Endodermal cell (in vitro differentiated cells): Measurements from ENCODE around the gene OAS2. TPM values are rescaled to one million over a fixed set of nuclear protein-coding genes. Genes with fewer than 3 reads are reported as not detected.

Experiments
- DNase-seq: peaks from one replicate; pipeline ENCODE4 v3.0.0-alpha.2; 2017
- H3K27ac ChIP-seq: 2 replicates; pipeline ENCODE4 v1.5.1; 2013; ENCODE audit warnings: mild to moderate bottlenecking, low read depth, low read length, moderate library complexity
- H3K27me3 ChIP-seq: 2 replicates; pipeline ENCODE4 v1.6.1; 2013; ENCODE audit warnings: mild to moderate bottlenecking, low read length, moderate library complexity; ENCODE audit not compliant: insufficient read depth, control insufficient read depth, poor library complexity, severe bottlenecking
- H3K36me3 ChIP-seq: 2 replicates; pipeline ENCODE4 v1.7.0; 2013; ENCODE audit warnings: mild to moderate bottlenecking, low read length, moderate library complexity; ENCODE audit not compliant: control insufficient read depth, insufficient read depth
- H3K4me1 ChIP-seq: one replicate; pipeline ENCODE4 v1.7.0; 2013; ENCODE audit warnings: low read length; ENCODE audit not compliant: control insufficient read depth, insufficient read depth
- H3K4me3 ChIP-seq: 2 replicates; pipeline ENCODE4 v1.5.1; 2013; ENCODE audit warnings: mild to moderate bottlenecking, low read length, moderate library complexity
- H3K9ac ChIP-seq: 2 replicates; pipeline ENCODE4 v1.6.1; 2013; ENCODE audit warnings: mild to moderate bottlenecking, low read length, moderate library complexity; ENCODE audit not compliant: poor library complexity, severe bottlenecking; ENCODE audit errors: extremely low read depth
- H3K9me3 ChIP-seq: 2 replicates; pipeline ENCODE4 v1.6.1; 2013; ENCODE audit warnings: mild to moderate bottlenecking, low read length, moderate library complexity; ENCODE audit not compliant: control insufficient read depth
- H3K27ac Mint-ChIP-seq: 2 replicates; pipeline ENCODE4 v1.8.0; 2020; ENCODE audit warnings: mixed read lengths
- H3K27me3 Mint-ChIP-seq: 2 replicates; pipeline ENCODE4 v1.8.0; 2021; ENCODE audit warnings: mild to moderate bottlenecking, mixed read lengths; ENCODE audit not compliant: insufficient read depth
- H3K36me3 Mint-ChIP-seq: 2 replicates; pipeline ENCODE4 v1.8.0; 2020; ENCODE audit warnings: low read depth, mixed read lengths
- H3K4me1 Mint-ChIP-seq: 2 replicates; pipeline ENCODE4 v1.8.0; 2020; ENCODE audit warnings: mixed read lengths
- H3K4me3 Mint-ChIP-seq: 2 replicates; pipeline ENCODE4 v1.8.0; 2020; ENCODE audit warnings: mild to moderate bottlenecking, moderate library complexity, mixed read lengths
- H3K9me3 Mint-ChIP-seq: 2 replicates; pipeline ENCODE4 v1.8.0; 2020; ENCODE audit warnings: mild to moderate bottlenecking, mixed read lengths
- CTCF ChIP-seq: fragments of 200-600 bp; sonication (generic); conservative IDR thresholded peaks from 2 replicates; pipeline ENCODE4 v1.5.0; 2021; ENCODE audit warnings: antibody characterized with exemption, mild to moderate bottlenecking
- WGBS, 2 experiments: methylation state at CpG; one replicate each; pipeline versions ENCODE4 v1.1.5 to v1.1.7; 2013; ENCODE audit warnings: missing lambda C conversion rate in 2 of 2, mixed read lengths in 1 of 2; ENCODE audit not compliant: insufficient coverage in 1 of 2, insufficient read length in 1 of 2; 5-methylcytosine and 5-hydroxymethylcytosine counted together
- total RNA-seq, 2 donors: library from RNA; stranded (reverse); fragmentation: NEBNext Ultra II Directional in 1 of 2; extraction: Animal tissue kit (Norgen Biotek cat#: 25700) in 1 of 2; gene quantifications; 2 replicates in 1 of 2; 3 replicates in 1 of 2; pipeline ENCODE4 v1.2.1, GENCODE V29; 2021

Gene OAS2
- total RNA-seq, 2 donors from 2014 or later: not detected

GRCh38 chr12:112973818-112974231 lies 4.5 kb upstream of the OAS2 start:
- H3K4me1 ChIP-seq: no peaks in the 10 kb centered on the region
- no peaks in the 10 kb centered on the region for H3K9me3 Mint-ChIP-seq
- TF ChIP-seq CTCF: no peak
- H3K36me3 ChIP-seq: no peaks in the 10 kb centered on the region
- no peak overlapping the region for H3K4me3 Mint-ChIP-seq
- no peak for DNase-seq
- no peak overlapping the region for H3K27ac Mint-ChIP-seq
- H3K4me1 Mint-ChIP-seq: no peaks in the 10 kb centered on the region
- H3K9me3 ChIP-seq: no peaks in the 10 kb centered on the region
- H3K36me3 Mint-ChIP-seq: no peaks in the 10 kb centered on the region
- H3K27me3 Mint-ChIP-seq: peaks cover 3% of the 10 kb centered on the region
- H3K9ac ChIP-seq: no peak overlapping the region
- no peak overlapping the region for H3K27ac ChIP-seq
- no peaks in the 10 kb centered on the region for H3K27me3 ChIP-seq
- H3K4me3 ChIP-seq: no peak overlapping the region
- WGBS, 2 experiments: 70 to 80% methylated on average over 5 of the region's 5 CpGs

DNA sequence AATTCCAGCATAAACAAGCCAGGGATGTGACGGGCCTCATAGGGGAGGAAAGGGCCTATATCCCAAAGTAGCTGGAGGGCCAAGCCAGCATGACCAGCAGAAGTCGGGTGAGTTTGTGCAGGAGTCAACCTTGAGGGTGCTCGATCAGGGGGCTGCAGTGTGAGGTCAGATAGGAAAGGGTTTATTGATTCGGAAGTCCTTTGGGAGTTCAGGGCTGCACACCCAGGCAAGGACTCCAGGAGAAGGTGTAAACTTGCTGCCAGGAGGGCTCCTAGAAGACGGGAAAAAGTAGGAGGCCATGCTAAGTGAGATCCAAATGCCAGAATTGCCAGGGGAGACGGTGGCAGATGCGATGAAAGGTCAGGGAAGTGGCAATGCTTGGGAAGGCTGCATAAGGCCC lies 3.4 kb upstream of the OAS2 start:
- Histone ChIP-seq H3K4me1 (no peaks in the 10 kb centered on the region), H3K9ac (no peak overlapping the region), H3K27me3 (no peaks in the 10 kb centered on the region), H3K9me3 (no peaks in the 10 kb centered on the region), H3K27ac (no peak overlapping the region), H3K36me3 (no peaks in the 10 kb centered on the region), H3K4me3 (no peak overlapping the region)
- Mint-ChIP-seq H3K4me1 (no peaks in the 10 kb centered on the region), H3K9me3 (no peaks in the 10 kb centered on the region), H3K27ac (no peak overlapping the region), H3K36me3 (no peaks in the 10 kb centered on the region), H3K4me3 (no peak overlapping the region), H3K27me3 (peaks cover 3% of the 10 kb centered on the region)
- no peak for TF ChIP-seq CTCF
- WGBS, 2 experiments: 93 to 98% methylated on average over 7 of the region's 7 CpGs
- no peak for DNase-seq

DNA sequence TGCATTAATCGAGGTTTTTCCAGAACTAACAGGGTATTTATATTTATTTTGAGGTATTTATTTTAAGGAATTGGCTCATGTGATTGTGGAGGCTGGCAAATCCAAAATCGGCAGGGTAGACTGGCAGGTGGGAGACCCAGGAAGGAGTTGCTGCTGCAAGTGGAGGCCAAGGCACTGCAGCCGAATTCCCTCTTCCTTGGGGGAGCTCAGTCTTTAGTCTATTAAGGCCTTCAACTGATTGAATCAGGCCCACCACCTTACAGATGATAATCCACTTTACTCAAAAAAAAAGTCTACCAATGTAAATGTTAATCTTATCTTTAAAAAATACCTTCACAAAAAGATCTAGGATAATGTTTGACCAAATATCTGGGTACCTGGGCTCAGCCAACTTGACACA lies 1.2 kb upstream of the OAS2 start:
- Mint-ChIP-seq H3K27me3 (peaks cover 5% of the 10 kb centered on the region), H3K36me3 (no peaks in the 10 kb centered on the region), H3K4me3 (no peak overlapping the region), H3K4me1 (no peaks in the 10 kb centered on the region), H3K27ac (no peak overlapping the region), H3K9me3 (peaks cover 4% of the 10 kb centered on the region)
- Histone ChIP-seq H3K4me1 (no peaks in the 10 kb centered on the region), H3K27me3 (no peaks in the 10 kb centered on the region), H3K27ac (no peak overlapping the region), H3K4me3 (no peak overlapping the region), H3K9me3 (no peaks in the 10 kb centered on the region), H3K9ac (no peak overlapping the region), H3K36me3 (no peaks in the 10 kb centered on the region)
- 87 to 92% methylated on average over 2 to 3 of the region's 3 CpGs for WGBS, 2 experiments
- TF ChIP-seq CTCF: no peak
- no peak for DNase-seq
